ENCODE results near the gene RNF113B. TPM values are rescaled to one million over a fixed set of nuclear protein-coding genes. Genes with fewer than 3 reads are reported as not detected.
A peak's percentile ranks its signal among the peaks of the same experiment; 100 is the strongest.

RNF113B gene
- total RNA-seq, 1 experiment from 2014 or later, result not detected

DNA sequence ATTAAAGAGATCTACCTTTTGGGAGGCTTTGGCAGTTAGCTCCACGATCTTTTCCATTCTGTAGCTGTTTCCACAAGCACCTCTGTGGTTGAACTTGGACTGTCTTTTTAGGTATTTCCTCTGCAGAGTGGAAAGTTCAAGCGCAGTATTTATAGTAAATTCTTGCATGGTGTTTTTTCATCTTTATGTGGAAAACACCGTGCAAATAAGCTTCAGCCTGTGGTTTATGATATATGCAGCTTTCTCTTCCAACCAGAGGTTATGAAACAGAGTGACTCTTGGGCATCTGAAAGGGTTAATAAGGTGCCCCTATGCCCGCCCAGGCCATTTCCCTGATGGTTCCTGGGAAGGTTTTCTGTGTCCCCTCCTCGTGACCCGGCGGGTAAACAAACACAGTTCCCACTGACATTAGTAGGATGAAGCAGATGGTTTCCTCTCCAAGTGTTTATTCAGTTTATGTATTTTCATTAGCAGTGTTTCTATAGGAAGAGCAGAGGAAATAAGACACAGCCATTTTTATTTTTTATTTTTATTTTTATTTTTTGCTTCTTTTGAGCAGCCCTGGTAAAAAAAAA is 39.7 kb upstream of the RNF113B start:
- no peaks in the 10 kb centered on the region for H3K27me3 Mint-ChIP-seq (ENCODE audit: insufficient read depth, unreplicated experiment)
- no peak overlapping the region for H3K27ac Mint-ChIP-seq (ENCODE audit: low read depth, unreplicated experiment)
- TF ChIP-seq, protein P1, sequence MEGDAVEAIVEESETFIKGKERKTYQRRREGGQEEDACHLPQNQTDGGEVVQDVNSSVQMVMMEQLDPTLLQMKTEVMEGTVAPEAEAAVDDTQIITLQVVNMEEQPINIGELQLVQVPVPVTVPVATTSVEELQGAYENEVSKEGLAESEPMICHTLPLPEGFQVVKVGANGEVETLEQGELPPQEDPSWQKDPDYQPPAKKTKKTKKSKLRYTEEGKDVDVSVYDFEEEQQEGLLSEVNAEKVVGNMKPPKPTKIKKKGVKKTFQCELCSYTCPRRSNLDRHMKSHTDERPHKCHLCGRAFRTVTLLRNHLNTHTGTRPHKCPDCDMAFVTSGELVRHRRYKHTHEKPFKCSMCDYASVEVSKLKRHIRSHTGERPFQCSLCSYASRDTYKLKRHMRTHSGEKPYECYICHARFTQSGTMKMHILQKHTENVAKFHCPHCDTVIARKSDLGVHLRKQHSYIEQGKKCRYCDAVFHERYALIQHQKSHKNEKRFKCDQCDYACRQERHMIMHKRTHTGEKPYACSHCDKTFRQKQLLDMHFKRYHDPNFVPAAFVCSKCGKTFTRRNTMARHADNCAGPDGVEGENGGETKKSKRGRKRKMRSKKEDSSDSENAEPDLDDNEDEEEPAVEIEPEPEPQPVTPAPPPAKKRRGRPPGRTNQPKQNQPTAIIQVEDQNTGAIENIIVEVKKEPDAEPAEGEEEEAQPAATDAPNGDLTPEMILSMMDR (IDR thresholded peaks at IDR 0.05; ENCODE audit: unreplicated experiment), result no peak
- no peak overlapping the region for H3K4me3 Mint-ChIP-seq (ENCODE audit: unreplicated experiment)
- intact Hi-C loops (cut with micrococcal nuclease), result no loop called here
- BruUV-seq (replicated peaks), result no TSS peak
- ChIA-PET POLR2A (interaction anchor here (1.0 kb wide), 1 partner anchor 8 kb away, joined by 3 read pairs; no protein-coding TSS in a partner anchor), CTCF (interaction anchor here (0.6 kb wide), 1 partner anchor 12 kb away, joined by 3 read pairs; no protein-coding TSS in a partner anchor)
- no peak for DNase-seq (ENCODE audit: unreplicated experiment)
- H3K9me3 Mint-ChIP-seq (ENCODE audit: unreplicated experiment), result no peaks in the 10 kb centered on the region
- no peaks in the 10 kb centered on the region for H3K36me3 Mint-ChIP-seq (ENCODE audit: insufficient read depth, unreplicated experiment)
- no peaks in the 10 kb centered on the region for H3K4me1 Mint-ChIP-seq (ENCODE audit: insufficient read depth, unreplicated experiment)

DNA sequence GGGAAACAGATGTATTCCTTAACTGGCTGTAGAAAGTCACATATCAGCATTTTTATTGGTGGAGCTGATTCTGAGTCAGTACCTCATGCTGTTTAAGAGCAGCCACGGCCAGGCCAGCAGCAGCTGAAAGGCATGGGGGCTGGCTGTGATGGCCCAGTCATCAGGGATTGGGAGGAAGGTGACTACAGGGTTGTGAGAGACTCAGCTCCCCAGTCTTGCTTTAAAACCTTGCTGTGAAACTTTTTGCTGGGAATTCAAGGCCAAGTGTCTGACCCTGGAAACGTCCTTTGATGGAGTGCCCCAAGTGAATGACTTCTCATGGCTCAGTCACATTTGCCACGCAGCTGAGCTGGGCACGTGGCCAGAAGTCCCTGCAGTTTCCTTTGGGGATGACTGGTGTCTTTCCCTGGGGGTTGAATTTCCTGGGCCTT is 39.1 kb upstream of the RNF113B start:
- Mint-ChIP-seq H3K4me3 (ENCODE audit: unreplicated experiment) (no peak overlapping the region), H3K27ac (ENCODE audit: low read depth, unreplicated experiment) (no peak overlapping the region), H3K36me3 (ENCODE audit: insufficient read depth, unreplicated experiment) (no peaks in the 10 kb centered on the region), H3K27me3 (ENCODE audit: insufficient read depth, unreplicated experiment) (no peaks in the 10 kb centered on the region), H3K4me1 (ENCODE audit: insufficient read depth, unreplicated experiment) (no peaks in the 10 kb centered on the region), H3K9me3 (ENCODE audit: unreplicated experiment) (no peaks in the 10 kb centered on the region)
- intact Hi-C loops (cut with micrococcal nuclease), result no loop called here
- DNase-seq (ENCODE audit: unreplicated experiment), result peak; percentile 49
- CTCF ChIA-PET, result interaction anchor here (0.5 kb wide), 1 partner anchor 74 kb away, joined by 4 read pairs; no protein-coding TSS in a partner anchor
- BruUV-seq (replicated peaks), result no TSS peak
- POLR2A ChIA-PET, result interaction anchor here (1.0 kb wide), 1 partner anchor 9 kb away, joined by 3 read pairs; no protein-coding TSS in a partner anchor
- TF ChIP-seq, protein P1 (IDR thresholded peaks at IDR 0.05; ENCODE audit: unreplicated experiment), result no peak

DNA sequence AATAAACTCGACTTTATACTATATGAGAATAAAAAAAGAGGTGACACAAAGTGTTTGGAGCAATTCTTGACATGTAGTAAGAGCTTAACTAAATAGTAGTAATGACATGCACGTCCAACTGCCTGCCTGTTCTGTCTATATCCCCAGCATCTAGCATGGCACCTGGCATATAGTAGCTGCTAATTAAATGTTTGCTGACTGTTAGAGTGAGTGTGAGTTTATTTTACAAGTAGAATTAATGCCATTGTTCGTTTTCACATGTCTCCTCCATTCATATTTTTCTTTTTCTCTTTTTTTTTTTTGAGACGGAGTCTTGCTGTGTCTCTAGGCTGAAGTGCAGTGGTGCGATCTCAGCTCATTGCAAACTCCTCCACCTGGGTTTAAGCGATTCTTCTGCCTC is 38.4 kb upstream of the RNF113B start:
- ChIA-PET POLR2A (no interaction called here), CTCF (interaction anchor here (0.5 kb wide), 1 partner anchor 73 kb away, joined by 4 read pairs; no protein-coding TSS in a partner anchor)
- Mint-ChIP-seq H3K27ac (ENCODE audit: low read depth, unreplicated experiment) (no peak overlapping the region), H3K4me3 (ENCODE audit: unreplicated experiment) (no peak overlapping the region), H3K9me3 (ENCODE audit: unreplicated experiment) (no peaks in the 10 kb centered on the region), H3K4me1 (ENCODE audit: insufficient read depth, unreplicated experiment) (no peaks in the 10 kb centered on the region), H3K27me3 (ENCODE audit: insufficient read depth, unreplicated experiment) (no peaks in the 10 kb centered on the region), H3K36me3 (ENCODE audit: insufficient read depth, unreplicated experiment) (no peaks in the 10 kb centered on the region)
- no peak for DNase-seq (ENCODE audit: unreplicated experiment)
- TF ChIP-seq, protein P1 (IDR thresholded peaks at IDR 0.05; ENCODE audit: unreplicated experiment), result no peak
- no TSS peak for BruUV-seq (replicated peaks)
- intact Hi-C loops (cut with micrococcal nuclease), result no loop called here

DNA sequence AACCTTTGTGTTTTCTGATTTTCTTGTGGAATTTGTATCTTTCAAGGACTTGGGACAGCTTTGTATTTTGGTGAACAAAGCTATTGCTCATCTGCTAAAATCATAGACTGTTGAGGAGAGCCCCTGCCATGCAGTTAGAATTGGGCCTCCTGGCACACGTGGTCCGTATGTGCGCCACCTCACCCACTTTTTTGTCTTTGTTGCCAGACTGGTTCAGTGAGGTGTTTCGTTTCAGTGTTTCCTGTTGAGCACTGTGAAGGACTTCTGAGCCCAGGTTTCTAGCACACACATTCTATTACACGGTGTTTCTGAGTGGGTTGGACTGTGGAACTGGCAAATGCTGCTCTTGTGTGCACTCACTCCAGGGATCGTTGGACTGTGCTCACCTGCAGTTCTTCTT is 37.6 kb upstream of the RNF113B start:
- H3K27me3 Mint-ChIP-seq (ENCODE audit: insufficient read depth, unreplicated experiment), result no peaks in the 10 kb centered on the region
- H3K27ac Mint-ChIP-seq (ENCODE audit: low read depth, unreplicated experiment), result no peak overlapping the region
- ChIA-PET POLR2A (no interaction called here), CTCF (interaction anchor here (1.1 kb wide), 1 partner anchor 14 kb away, joined by 6 read pairs; no protein-coding TSS in a partner anchor)
- no peak for DNase-seq (ENCODE audit: unreplicated experiment)
- H3K4me1 Mint-ChIP-seq (ENCODE audit: insufficient read depth, unreplicated experiment), result no peaks in the 10 kb centered on the region
- TF ChIP-seq, protein P1 (IDR thresholded peaks at IDR 0.05; ENCODE audit: unreplicated experiment), result no peak
- no peaks in the 10 kb centered on the region for H3K9me3 Mint-ChIP-seq (ENCODE audit: unreplicated experiment)
- H3K36me3 Mint-ChIP-seq (ENCODE audit: insufficient read depth, unreplicated experiment), result no peaks in the 10 kb centered on the region
- intact Hi-C loops (cut with micrococcal nuclease), result no loop called here
- no TSS peak for BruUV-seq (replicated peaks)
- no peak overlapping the region for H3K4me3 Mint-ChIP-seq (ENCODE audit: unreplicated experiment)

Measured in MCF 10A (cell line).